Activated T-helper 1 cell treated with anti-CD3 and anti-CD28 coated beads, Interleukin-2, amount 50 U/mL, for 16 hours (primary cell): ENCODE measurements around the gene CAVIN1.
"Not testable (repeated sequence)": the region's sequence is repeated elsewhere in the genome, so short reads cannot be mapped to it uniquely, and the experiment has no call there.

Source experiments
- DNase-seq, 2 donors: peaks; one replicate each; pipeline ENCODE4 v3.0.0-alpha.2; 2020; ENCODE audit warnings: low read depth in 1 of 2, low spot score in 1 of 2

Gene CAVIN1

GRCh38 chr17:42431758-42432161 lies 8.7 kb upstream of the CAVIN1 start:
- no peak for DNase-seq

- DNase-seq = no peak
Measured at GRCh38 chr17:42429726-42430447, 6.8 kb upstream of the CAVIN1 start.

GRCh38 chr17:42428141-42428944 lies 5.3 kb upstream of the CAVIN1 start:
- DNase-seq = no peak

DNA sequence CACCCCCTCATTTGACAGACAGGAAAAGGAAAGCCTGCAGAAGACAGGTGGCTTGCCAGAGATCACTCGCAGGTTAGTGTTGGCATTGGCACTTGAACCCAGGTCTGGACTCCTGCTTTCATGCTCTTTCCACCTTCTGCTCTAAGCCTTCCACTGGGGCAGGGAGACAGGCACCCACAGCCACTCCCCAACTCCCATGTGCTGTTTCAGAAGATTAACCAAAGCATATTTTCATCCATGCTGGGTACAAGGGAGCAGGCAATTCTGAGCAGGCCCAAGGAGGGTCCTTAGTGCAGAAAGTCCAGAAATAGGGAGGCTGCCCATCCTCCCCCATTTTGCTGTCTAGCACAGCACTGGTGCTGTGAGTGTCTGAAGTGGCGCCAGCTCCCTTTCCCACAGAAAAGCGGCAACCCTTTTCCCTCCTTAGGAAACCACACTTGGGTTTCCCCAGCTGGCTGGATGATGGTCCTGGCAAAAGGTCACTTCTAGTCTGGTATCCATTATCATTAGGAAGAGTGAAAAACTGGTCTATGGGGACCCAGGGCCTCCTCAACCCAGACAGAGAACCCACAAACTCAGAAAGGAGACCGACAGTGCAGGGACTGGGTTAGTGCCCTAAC lies 2.0 kb upstream of the CAVIN1 start:
- no peak for DNase-seq

DNA sequence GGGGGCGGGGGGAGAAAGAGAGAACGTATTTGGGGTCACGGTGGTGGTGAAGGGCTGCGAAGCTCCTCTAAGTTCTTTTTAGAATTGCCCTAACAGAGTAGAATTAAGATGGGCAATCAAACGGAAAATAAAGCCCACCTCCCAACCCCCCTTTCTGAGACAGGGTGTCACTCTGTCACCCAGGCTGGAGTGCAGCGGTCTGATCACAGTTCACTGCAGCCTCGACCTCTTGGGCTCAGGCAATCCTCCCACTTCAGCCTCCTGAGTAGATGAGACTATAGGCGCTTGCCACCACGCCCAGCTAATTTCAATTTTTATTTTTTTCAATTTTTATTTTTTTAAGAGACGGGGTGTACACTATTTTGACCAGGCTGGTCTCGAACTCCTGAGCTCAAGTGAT lies 710 bp upstream of the CAVIN1 start:
- no peak for DNase-seq

- DNase-seq = no peak
Measured at GRCh38 chr17:42422412-42422957, 571 bp downstream of the CAVIN1 start.

GRCh38 chr17:42421507-42422338 lies 1.3 kb downstream of the CAVIN1 start:
- no peak for DNase-seq

DNA sequence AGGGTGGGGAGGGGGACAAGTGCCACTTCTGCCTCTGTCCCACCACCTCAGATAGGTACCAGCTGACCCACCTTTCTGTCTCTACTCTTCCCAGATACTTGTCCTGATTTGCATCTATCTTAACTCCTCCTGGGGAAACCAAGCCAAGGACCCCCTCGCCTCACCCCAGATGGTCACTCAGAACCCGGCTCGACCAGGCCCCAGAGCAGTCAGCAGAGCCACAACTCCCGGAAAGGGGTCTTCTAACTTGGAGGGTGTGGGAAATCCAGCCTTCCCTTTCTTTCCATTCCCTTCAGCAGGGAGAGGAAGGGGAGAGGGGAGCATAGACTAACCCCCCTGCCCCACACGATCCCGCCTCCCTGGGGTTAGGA lies 1.9 kb downstream of the CAVIN1 start:
- DNase-seq = no peak

- DNase-seq = not testable (repeated sequence)
Measured at GRCh38 chr17:42417981-42418380, 5.1 kb downstream of the CAVIN1 start.

GRCh38 chr17:42414704-42415409 lies 8.2 kb downstream of the CAVIN1 start:
- DNase-seq = peak in 1 of 2 donors; percentile 19

DNA sequence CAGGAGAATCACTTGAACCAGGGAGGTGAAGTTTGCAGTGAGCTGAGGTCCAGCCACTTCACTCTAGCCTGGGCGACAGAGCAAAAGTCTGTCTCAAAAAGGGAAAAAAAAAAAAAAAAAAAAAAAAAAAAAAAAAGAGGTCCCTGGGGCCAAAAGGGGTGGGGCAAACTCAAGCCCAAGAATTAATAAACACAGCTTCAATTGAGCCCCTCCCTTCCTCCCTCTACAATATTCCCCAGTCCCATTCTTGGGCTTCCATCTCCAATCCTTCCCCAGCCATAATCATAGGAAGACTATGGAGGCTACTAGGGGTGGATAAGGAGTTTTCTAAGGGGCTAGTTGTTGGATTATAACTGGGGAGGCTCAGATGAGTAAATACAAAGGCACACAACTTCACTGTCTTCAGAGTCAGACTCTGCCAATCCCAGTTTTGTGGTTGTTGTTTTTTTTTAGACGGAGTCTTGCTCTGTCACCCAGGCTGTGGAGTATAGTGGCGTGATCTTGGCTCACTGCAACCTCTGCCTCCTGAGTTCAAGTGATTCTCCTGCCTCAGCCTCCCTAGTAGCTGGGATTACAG lies 9.5 kb downstream of the CAVIN1 start:
- no peak for DNase-seq

- no peak for DNase-seq
Measured at GRCh38 chr17:42411905-42412679, 11.0 kb downstream of the CAVIN1 start.

GRCh38 chr17:42411361-42411760 lies 11.7 kb downstream of the CAVIN1 start:
- DNase-seq = no peak

DNA sequence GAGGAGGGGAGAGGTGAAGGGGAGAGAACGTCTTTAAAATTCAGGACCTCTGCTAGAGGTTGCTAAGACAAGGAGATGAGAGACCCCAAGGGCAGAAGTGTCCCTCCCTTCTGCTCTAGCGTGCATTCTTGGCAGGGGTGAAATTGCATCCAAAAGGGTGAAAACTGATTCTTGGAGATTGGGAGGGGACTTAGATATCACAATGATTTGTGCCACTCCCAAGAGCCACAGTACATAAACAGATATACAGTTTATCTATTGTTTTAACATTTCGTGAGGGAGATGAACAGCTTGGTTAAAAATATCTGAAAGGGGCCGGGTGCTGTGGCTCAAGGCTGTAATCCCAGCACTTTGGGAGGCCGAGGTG lies 12.8 kb downstream of the CAVIN1 start:
- DNase-seq = no peak

GRCh38 chr17:42409523-42410318 lies 13.3 kb downstream of the CAVIN1 start:
- no peak for DNase-seq

GRCh38 chr17:42408061-42408460 lies 15.0 kb downstream of the CAVIN1 start:
- no peak for DNase-seq

DNA sequence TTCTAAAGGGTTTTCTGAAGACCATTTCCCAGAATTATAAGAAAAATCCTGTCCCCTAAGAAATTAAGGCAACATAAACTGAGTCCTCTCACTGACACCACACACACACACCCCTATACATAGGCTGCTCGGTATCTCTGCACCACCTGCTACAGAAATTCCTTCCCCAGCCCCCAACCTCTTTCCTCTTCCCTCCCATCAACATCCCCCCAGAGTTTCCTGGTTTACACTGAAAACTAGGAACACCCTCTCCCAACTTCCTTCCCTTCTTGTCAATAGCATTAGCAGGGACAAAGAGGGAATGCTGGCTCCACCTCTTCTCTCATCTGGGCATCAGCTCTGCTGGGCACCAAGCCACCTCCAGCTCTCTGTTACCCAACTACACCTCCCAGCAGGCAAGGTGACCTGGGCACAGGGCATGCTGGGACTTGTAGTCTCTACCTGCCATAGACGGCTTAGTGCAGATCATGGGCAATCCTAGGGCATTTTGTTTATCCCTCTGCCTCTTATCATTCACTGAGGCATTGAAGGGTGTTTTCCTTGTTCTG lies 15.7 kb downstream of the CAVIN1 start:
- DNase-seq = peak in 1 of 2 donors; percentile 40

DNA sequence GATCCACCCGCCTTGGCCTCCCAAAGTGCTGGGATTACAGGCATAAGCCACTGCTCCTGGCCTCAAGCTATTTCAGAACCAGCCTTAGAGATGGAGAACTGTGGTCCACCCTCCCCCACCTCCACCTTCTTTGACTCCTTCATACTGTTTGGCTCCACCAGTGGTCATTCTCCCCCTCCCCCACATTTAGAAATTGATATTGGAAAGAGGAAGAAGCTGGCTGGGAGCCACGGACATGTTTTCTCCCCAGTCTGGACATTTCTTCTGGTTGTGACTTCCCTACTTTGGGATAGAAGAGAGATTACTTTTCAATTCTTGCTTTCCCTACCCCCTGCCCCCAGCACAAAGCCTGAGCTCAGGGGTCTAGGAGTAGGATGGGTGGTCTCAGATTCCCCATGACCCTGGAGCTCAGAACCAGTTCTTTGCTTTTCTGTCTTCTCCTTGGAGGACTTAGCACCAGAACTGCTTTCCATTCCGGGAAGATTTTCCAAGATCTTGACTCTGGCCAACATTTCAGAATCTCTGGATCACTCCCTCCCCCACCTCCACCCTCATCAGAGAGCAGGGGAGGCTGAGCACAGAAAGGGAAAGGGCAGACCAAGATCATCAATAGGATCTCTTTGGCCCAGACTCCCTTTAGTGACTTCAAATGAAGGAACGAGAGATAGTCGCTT lies 16.3 kb downstream of the CAVIN1 start:
- DNase-seq = no peak
